HFF-Myc (cell line): ENCODE data around the gene LRRC7.

ENCODE experiments used
- DNase-seq: peaks from one replicate; pipeline ENCODE4 v3.0.0-alpha.2; 2011; ENCODE audit warnings: low read depth; ENCODE audit errors: extremely low read depth
- H3K4me3 ChIP-seq: replicated peaks from 2 replicates; pipeline ENCODE4 v1.5.1; 2011; ENCODE audit warnings: low read depth, mild to moderate bottlenecking, control low read depth, low read length
- CTCF ChIP-seq: IDR thresholded peaks from 2 replicates; pipeline ENCODE4 v1.5.1; 2012; ENCODE audit warnings: mild to moderate bottlenecking, low read depth, low read length, control low read depth; ENCODE audit errors: missing control alignments

The LRRC7 gene

DNA sequence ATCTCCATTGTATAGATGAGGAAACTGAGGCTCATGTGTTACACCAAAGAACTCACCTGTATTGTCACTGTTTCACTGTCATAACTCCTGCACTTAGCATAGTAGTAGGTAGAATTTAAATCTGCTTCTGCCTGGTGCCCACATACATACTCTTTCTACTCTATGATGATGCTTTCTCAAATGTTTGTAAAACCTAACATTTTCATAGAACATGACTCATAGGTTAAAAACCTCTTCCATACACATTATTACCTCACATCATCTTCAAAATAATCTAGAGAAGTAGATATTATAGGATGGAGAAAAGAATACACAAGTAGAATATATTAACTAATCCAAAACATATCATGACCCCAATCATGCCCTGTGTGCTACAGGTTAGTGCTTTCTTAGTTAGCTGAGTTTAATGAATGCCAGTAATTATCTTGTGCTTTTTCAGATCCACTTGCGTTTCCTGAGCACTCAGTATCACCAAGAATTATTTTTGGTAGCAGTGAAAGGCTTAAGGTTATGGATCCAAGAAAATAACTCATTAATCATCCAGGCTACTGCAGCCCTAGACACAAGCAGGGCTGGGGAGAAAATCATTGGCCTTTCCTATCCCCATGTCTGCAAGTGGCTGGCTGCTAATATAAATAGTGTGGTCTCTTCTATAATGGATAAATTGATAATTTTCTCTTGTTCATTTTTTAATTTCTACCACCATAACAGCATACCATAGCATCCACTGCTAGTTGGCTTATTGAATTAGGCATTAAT, 480.8 kb downstream of the LRRC7 start:
- no peak for DNase-seq
- no peak for TF ChIP-seq CTCF
- no peak overlapping the region for H3K4me3 ChIP-seq

- no peak overlapping the region for H3K4me3 ChIP-seq
- no peak for TF ChIP-seq CTCF
- no peak for DNase-seq
These were observed 484.2 kb downstream of the LRRC7 start for GRCh38 chr1:70051926-70052325.

- TF ChIP-seq CTCF = no peak
- H3K4me3 ChIP-seq = no peak overlapping the region
- no peak for DNase-seq
These were observed 489.8 kb downstream of the LRRC7 start for GRCh38 chr1:70057500-70057899.

GRCh38 chr1:70061231-70061630, 493.5 kb downstream of the LRRC7 start:
- no peak overlapping the region for H3K4me3 ChIP-seq
- no peak for TF ChIP-seq CTCF
- DNase-seq = no peak

- no peak overlapping the region for H3K4me3 ChIP-seq
- DNase-seq = no peak
- TF ChIP-seq CTCF = no peak
These were observed 496.1 kb downstream of the LRRC7 start for GRCh38 chr1:70063861-70064260.

GRCh38 chr1:70066711-70067110, 499.0 kb downstream of the LRRC7 start:
- DNase-seq = no peak
- no peak for TF ChIP-seq CTCF

DNA sequence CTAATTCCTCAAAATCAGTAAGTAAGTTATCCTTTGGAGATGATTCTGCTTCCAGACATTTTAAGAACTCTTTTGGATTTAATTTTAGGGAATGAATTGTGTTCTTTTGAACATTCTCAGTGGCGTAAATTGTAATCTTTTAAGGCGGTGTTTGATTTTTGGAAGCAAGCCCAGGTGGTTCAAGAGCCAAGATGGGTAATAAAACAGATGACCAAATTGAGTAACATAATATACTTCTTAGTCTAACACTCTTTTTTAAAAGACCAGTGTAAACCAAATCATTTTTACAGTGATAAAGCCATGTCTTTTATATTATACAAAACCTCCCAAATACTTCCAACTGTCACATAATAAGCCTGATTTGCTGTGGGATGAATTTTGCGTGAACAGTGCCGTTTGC, 503.9 kb downstream of the LRRC7 start:
- no peak overlapping the region for H3K4me3 ChIP-seq
- DNase-seq = peak; percentile 17
- TF ChIP-seq CTCF = no peak

More at GRCh38 chr1:70066711-70067110, 499.0 kb downstream of the LRRC7 start:
- H3K4me3 ChIP-seq = no peak overlapping the region
